SK-N-SH treated with all-trans-retinoic acid at 6 μM for 48 hours (cell line): ENCODE results near the gene PTPRCAP.

Experiments
- CREB5 ChIP-seq: fragments of 250-450 bp; sonication (Bioruptor Pico); IDR thresholded peaks from 2 replicates; pipeline ENCODE4 v1.5.1; 2020; ENCODE audit warnings: low read depth, mild to moderate bottlenecking, moderate library complexity
- GLIS3 ChIP-seq: fragments of 250-450 bp; sonication (Bioruptor Pico); IDR thresholded peaks from 2 replicates; pipeline ENCODE4 v1.5.0; 2020; ENCODE audit warnings: mild to moderate bottlenecking, moderate library complexity
- OSR1 ChIP-seq: fragments of 250-450 bp; sonication (Bioruptor Pico); IDR thresholded peaks from 2 replicates; pipeline ENCODE4 v1.8.0; 2022; ENCODE audit warnings: moderate library complexity, mild to moderate bottlenecking, inconsistent platforms
- SNAI2 ChIP-seq: fragments of 250-450 bp; sonication (Bioruptor Pico); IDR thresholded peaks from 2 replicates; pipeline ENCODE4 v1.5.0; 2020; ENCODE audit warnings: mild to moderate bottlenecking, moderate library complexity
- ZFP3 ChIP-seq: fragments of 250-450 bp; sonication (Bioruptor Pico); IDR thresholded peaks from 2 replicates; pipeline ENCODE4 v1.5.0; 2020; ENCODE audit warnings: mild to moderate bottlenecking, moderate library complexity
- ZFP30 ChIP-seq: fragments of 450-650 bp; formaldehyde crosslinking; IDR thresholded peaks from 2 replicates; pipeline ENCODE4 v1.5.0; 2022; ENCODE audit warnings: mild to moderate bottlenecking, moderate library complexity
- ZNF70 ChIP-seq: fragments of 450-650 bp; formaldehyde crosslinking; IDR thresholded peaks from 2 replicates; pipeline ENCODE4 v1.5.0; 2020; ENCODE audit warnings: mild to moderate bottlenecking, moderate library complexity
- TF ChIP-seq, protein P1 (sequence below): fragments of 250-450 bp; sonication (Bioruptor Pico); IDR thresholded peaks from 2 replicates; pipeline ENCODE4 v1.5.0; 2020; ENCODE audit warnings: mild to moderate bottlenecking, moderate library complexity
- TF ChIP-seq, protein P2 (sequence below): fragments of 250-450 bp; sonication (Bioruptor Pico); IDR thresholded peaks from 2 replicates; pipeline ENCODE4 v1.8.0; 2020; ENCODE audit warnings: mild to moderate bottlenecking, moderate library complexity, borderline replicate concordance
- TF ChIP-seq, protein P3 (sequence below): fragments of 250-450 bp; sonication (Bioruptor Pico); IDR thresholded peaks from 2 replicates; pipeline ENCODE4 v1.5.1; 2021; ENCODE audit warnings: mild to moderate bottlenecking, moderate library complexity

DNA sequence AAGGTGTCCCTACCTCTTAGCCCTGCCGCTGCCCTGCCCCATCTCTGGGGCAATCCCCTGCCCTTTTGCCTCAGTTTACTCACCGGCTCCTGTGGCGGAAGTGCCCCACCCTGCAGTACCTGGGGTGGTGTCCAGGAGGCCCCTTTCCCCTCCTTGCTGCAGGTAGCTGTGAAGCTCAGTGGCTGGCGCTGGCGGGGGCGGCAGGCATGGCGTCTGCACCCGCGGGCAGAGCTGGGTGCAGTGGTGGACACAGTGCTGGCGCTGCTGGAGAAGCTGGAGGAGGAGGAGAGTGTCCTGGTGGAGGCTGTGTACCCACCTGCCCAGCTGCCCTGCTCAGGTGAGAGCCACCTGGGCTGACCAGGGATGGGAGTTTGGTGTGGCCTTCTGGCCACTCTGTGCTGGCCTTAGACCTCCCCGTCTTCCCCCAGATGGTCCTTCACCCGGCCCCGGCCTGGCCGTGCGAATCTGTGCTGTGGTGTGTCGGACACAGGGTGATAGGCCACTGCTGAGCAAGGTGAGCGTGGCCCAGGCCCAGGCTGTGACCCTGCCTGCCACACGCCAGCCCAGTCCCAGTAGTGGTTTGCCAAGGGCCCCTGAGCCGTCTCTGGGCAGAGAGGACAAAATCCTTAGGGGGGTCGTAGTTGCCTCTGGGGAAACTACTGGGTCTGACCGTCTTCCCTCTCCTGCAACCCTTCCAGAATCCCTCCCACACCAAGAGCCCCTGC lies 18.0 kb downstream of the PTPRCAP start:
- no peak for TF ChIP-seq OSR1 (CRISPR knock-in tag)
- no peak for TF ChIP-seq CREB5 (CRISPR knock-in tag)
- no peak for TF ChIP-seq ZFP30 (CRISPR knock-in tag)
- TF ChIP-seq ZNF70 (CRISPR knock-in tag): no peak
- TF ChIP-seq, protein P1, sequence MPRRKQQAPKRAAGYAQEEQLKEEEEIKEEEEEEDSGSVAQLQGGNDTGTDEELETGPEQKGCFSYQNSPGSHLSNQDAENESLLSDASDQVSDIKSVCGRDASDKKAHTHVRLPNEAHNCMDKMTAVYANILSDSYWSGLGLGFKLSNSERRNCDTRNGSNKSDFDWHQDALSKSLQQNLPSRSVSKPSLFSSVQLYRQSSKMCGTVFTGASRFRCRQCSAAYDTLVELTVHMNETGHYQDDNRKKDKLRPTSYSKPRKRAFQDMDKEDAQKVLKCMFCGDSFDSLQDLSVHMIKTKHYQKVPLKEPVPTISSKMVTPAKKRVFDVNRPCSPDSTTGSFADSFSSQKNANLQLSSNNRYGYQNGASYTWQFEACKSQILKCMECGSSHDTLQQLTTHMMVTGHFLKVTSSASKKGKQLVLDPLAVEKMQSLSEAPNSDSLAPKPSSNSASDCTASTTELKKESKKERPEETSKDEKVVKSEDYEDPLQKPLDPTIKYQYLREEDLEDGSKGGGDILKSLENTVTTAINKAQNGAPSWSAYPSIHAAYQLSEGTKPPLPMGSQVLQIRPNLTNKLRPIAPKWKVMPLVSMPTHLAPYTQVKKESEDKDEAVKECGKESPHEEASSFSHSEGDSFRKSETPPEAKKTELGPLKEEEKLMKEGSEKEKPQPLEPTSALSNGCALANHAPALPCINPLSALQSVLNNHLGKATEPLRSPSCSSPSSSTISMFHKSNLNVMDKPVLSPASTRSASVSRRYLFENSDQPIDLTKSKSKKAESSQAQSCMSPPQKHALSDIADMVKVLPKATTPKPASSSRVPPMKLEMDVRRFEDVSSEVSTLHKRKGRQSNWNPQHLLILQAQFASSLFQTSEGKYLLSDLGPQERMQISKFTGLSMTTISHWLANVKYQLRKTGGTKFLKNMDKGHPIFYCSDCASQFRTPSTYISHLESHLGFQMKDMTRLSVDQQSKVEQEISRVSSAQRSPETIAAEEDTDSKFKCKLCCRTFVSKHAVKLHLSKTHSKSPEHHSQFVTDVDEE (CRISPR knock-in tag): no peak
- TF ChIP-seq SNAI2 (CRISPR knock-in tag): no peak
- no peak for TF ChIP-seq ZFP3
- TF ChIP-seq, protein P2, sequence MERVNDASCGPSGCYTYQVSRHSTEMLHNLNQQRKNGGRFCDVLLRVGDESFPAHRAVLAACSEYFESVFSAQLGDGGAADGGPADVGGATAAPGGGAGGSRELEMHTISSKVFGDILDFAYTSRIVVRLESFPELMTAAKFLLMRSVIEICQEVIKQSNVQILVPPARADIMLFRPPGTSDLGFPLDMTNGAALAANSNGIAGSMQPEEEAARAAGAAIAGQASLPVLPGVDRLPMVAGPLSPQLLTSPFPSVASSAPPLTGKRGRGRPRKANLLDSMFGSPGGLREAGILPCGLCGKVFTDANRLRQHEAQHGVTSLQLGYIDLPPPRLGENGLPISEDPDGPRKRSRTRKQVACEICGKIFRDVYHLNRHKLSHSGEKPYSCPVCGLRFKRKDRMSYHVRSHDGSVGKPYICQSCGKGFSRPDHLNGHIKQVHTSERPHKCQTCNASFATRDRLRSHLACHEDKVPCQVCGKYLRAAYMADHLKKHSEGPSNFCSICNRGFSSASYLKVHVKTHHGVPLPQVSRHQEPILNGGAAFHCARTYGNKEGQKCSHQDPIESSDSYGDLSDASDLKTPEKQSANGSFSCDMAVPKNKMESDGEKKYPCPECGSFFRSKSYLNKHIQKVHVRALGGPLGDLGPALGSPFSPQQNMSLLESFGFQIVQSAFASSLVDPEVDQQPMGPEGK (CRISPR knock-in tag): no peak
- TF ChIP-seq GLIS3 (CRISPR knock-in tag): no peak
- TF ChIP-seq, protein P3, sequence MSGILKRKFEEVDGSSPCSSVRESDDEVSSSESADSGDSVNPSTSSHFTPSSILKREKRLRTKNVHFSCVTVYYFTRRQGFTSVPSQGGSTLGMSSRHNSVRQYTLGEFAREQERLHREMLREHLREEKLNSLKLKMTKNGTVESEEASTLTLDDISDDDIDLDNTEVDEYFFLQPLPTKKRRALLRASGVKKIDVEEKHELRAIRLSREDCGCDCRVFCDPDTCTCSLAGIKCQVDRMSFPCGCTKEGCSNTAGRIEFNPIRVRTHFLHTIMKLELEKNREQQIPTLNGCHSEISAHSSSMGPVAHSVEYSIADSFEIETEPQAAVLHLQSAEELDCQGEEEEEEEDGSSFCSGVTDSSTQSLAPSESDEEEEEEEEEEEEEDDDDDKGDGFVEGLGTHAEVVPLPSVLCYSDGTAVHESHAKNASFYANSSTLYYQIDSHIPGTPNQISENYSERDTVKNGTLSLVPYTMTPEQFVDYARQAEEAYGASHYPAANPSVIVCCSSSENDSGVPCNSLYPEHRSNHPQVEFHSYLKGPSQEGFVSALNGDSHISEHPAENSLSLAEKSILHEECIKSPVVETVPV: no peak
